ENCODE data around the gene HNRNPU.
A peak's percentile ranks its signal among the peaks of the same experiment; 100 is the strongest.
"Not testable (repeated sequence)": the region's sequence is repeated elsewhere in the genome, so short reads cannot be mapped to it uniquely, and the experiment has no call there.

Gene HNRNPU

DNA sequence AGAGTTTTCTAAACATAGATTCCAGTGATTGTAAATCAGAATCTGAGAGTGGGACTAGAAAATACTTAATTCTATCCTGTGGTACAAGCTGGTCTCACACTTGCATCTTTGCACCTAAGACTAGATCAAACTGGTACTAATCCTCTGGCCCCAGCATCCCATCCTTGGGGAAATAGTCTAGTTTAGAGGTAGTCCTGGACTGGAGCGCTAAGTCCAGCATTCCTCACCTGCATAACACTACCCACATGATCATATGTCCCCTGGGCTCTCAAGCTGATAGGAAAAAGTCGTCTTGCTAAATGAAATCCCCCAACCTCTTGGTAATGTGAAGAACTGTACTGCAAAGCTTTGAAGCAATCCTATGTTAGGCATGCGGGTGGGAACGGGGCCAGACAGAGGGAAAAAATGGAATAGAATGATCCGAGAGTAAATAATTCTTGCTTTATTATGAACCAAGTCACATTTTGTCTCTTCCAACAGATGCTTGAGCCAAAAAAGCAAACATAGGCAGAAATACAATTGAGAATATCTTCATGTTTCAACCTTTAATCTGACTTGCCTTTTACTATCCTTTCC lies 24.0 kb downstream of the HNRNPU start:
- DNase-seq (ENCODE audit: low read depth) = no peak

DNA sequence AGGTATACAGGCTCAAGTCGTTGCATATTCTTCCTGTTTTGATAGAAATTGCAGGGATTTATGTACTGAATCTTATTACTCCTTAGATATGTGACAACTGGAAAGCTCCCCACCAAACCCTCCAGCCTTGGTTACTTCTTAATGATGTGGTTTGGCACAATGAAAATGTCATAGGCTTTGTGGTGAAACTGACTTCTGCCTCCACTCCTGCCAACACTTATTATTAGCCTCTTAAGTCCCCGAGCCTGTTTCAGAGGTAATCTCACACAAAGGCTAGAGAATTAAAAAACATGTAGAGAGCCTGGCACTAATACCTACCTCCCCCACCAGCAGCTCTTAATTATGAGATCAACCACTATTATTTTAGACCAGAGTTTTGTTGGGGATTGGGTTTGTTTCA lies 24.7 kb downstream of the HNRNPU start:
- DNase-seq (ENCODE audit: low read depth) = no peak

DNA sequence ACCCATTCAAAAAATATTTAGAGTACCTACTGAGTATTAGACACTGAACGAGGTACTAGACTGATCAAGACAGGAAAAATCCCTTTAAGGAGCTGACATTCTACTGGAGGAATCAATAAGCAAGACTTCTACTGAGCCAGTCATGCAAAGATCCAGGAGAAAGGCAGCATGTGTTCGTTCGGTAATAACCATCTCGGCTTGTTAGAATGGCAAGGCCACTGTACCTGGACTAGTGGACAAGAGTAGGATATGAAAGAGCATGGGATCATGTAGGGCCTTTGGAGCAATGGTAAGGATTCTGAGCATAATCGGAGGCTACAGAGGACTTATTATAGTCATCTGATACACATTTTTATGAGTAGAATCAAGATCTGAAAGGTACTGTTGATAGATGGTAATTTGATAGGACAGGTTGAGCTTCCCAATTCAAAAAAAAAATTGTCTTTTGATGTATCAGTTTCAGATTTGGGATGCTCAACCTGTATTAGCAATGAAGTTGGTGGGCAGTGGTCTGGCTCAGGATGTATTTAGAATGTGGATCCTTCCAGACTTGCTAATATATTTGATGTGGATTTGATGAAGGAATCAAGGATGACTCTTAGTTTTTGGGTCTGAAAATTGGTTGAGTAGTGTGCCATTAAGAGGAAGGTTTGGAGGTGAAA lies 26.6 kb downstream of the HNRNPU start:
- no peak for DNase-seq (ENCODE audit: low read depth)

DNA sequence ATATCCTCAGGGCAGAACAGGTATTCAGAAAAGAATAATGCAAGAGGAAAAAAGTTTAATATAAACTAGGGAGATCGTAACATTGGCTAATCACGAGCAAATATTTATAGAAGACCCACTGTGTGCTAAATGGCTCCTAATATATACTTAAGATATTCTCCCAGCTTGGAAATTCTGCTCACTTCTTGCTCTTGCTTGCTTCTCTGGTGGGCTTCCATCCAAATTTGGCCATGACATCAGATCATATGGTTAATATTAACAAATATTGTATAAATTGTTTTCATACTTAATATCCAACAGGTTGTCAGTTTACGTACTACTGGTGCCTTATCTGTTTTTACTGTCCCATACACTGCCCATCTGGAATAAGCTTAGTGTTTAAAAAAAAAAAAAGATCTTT lies 27.8 kb downstream of the HNRNPU start:
- no peak for DNase-seq (ENCODE audit: low read depth)

DNA sequence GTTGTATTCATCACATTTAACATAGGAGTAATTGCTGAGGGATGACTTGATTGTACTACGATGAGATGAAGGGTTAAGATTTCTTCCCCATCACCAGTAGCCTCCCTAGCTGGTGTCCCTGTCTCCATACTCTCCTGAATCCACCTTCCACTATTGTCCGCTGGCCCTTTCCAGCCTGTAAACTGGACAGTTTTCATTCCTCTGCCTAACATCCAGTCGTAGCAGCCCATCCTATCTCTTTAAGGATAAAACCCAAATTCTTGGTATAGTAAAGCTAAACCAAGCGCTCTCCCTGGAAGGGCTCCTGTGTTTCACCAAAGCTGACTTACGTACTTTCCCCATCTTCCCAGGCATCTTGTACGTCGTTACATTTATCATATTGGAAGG lies 28.2 kb downstream of the HNRNPU start:
- peak; percentile 32 for DNase-seq (ENCODE audit: low read depth)

DNA sequence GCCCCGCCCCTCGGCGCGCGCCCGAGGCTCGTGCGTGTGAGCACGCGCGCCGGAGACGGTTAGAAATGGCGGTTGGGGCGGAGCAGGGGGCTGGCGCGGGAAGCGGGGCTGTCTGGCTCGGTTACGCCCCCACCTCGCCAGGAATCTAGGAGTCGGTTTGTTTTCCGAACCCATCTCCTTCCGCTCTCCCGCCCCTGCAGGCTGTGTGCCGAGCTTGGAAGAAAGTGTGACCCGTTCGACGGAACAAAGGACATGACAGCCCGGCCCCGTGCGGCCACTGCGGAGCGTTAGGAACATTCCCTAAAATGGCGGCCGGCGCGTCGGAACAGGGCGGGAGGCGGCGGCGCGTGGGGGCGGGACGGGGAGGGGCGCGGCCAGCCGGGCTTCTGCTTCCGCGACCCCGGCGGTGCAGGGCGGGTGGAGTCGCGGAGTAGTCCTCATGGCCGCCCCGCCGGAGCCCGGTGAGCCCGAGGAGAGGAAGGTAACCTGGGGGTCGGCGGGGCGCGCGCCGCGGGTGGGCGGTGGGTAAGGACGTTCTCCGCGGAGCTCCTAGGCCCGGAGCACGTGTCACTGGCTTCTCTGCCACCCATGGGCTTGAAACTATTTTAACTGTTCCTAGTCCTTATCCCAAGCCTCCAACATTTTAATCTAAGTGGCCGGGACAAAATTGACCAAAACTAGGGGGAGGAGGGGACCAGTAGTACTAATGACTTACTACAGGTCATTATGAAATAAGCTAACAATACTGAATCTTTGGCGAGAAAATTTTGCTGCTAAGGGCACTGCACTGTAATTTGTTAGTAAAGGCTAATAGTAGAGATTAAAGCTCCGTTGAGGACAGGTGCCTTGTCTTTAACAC lies 28.8 kb downstream of the HNRNPU start, which contains the start of gene COX20:
Gene COX20 (plus strand): TSS at position 383 of the 859 bp plus-strand sequence. CDS start 57 bp downstream, at position 440.
- peak; percentile 76 for DNase-seq (ENCODE audit: low read depth)

DNA sequence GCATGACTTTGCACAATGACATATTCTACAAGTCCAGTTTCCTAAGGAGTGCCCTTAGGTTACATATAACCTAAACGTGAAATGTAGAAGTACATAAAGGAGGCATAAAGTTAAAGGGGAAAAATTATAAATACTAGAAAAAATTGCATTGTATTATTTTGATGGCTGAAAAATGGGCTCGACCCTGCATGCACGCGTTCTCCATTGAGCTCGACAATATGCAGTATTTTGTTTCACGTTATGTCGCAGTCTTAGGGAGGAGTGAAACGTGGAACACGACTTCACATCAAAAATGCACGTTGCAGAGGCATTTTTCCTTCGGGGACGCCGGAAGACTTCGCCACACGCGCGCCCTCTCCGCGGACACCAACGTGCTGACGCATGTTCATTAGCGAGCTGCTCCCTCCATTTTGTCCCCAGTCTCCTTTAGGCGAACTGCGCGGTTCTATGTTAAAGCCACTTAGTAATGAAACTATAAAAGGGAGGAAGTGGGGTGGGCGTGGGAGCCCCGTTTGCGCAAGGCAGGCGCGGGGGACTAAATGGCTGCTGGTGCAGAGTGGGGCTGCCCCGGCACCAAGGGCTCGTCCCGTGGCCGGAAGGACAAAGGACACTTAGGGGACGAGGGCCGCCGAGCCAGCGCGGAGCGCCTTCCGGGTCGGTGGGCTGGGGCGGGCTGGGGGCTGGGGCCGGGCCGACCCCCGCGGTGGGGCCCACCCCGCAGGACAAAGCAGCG lies 29.6 kb downstream of the HNRNPU start:
- peak; percentile 84 for DNase-seq (ENCODE audit: low read depth)

DNA sequence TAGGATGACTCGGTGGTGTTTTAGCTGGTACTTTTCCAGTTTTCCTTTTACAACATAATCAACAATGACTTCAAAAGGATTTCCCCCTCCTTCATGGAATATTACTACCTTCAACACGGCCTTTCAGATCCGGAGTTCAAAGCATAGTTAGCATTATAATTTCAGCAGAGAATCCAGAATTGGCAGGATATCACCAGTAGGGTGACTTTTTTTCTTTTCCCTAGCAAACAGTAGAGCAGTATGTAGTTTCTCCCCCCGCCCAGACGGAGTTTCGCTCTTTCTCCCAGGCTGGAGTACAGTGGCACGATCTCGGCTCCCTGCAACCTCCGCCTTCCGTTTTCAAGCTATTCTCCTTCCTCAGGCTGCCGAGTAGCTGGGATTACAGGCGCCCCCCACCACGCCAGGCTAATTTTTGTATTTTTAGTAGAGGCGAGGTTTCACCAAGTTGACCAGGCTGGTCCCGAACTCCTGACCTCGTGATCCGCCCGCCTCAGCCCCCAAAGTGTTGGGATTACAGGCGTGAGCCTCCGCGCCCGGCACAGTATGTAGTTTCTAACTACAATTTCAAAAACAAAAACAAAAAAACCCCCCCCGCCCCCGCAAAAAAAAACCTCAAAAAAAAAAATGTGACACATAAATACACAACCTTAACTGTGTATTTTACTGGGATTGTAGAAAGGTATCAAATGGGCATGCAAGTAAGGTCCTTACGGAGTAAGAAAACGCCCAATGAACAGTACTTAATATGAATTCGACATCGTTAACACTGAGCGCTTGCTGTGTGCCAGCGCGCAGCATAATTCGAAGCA lies 30.4 kb downstream of the HNRNPU start:
- DNase-seq (ENCODE audit: low read depth) = no peak

DNA sequence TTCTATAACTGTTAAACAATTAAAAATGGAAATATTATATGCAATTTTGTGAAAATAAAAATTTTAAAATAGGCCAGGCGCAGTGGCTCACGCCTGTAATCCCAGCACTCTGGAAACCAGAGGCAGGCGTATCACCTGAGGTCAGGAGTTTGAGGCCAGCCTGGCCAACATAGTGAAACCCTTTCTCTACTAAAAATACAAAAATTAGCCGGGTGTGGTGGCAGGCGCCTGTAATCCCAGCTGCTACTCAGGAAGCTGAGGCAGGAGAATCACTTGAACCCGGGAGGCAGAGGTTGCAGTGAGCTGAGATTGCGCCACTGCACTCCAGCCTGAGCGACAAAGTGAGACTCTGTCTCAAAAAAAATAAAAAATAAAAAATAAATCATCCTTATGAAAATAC lies 31.1 kb downstream of the HNRNPU start:
- not testable (repeated sequence) for DNase-seq (ENCODE audit: low read depth)

DNA sequence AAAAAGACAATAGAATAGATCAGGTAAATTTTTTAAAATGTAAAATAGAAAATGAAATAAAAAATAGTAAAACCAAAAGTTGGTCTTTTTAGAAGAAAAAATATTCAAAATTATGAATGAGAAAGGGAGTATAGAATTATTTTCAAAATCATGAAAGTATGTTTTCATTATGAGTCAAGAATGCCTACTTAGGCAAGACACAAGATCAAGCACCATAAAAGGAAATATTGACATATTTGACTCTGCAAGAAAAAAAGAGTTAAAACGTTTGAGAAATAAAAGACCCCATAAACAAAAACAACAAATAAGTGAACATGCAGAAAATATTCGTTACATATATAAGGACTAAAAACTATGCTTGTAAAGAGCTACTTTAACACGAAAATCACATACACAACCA lies 33.7 kb downstream of the HNRNPU start:
- no peak for DNase-seq (ENCODE audit: low read depth)

DNA sequence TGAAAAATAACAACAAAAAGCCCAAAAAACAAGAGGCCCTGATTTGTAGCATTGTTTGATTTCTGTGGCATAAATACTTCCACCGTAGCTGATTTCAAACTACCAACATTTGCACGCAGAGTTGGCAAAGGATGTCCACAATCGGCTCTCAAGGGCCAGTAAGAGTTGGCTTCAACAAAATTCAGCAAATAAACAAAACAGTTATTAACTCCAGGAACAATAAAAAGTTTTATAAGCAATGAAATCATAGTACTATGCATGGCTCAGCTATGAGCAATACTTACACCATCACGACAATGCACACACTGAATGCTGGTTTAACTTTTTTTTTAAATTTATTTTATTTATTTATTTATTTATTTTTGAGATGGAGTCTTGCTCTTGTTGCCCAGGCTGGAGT lies 37.6 kb downstream of the HNRNPU start:
- DNase-seq (ENCODE audit: low read depth) = no peak

DNA sequence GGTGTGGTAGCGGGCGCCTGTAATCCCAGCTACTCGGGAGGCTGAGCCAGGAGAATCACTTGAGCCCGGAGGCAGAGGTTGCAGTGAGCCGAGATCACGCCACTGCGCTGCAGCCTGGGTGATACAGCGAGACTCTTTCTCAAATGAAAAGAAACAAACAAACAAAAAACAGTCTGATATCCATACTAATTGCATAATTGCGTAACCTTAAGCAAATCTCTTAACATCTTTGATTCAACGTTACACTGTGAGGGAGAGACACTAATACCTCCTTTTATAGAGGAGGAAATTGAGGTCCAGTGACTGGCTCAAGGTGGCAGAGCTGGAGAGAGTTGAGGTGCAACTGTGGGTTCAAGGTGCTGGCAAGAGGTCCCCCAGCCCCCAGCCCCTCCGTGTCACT lies 41.5 kb downstream of the HNRNPU start:
- DNase-seq (ENCODE audit: low read depth) = no peak

DNA sequence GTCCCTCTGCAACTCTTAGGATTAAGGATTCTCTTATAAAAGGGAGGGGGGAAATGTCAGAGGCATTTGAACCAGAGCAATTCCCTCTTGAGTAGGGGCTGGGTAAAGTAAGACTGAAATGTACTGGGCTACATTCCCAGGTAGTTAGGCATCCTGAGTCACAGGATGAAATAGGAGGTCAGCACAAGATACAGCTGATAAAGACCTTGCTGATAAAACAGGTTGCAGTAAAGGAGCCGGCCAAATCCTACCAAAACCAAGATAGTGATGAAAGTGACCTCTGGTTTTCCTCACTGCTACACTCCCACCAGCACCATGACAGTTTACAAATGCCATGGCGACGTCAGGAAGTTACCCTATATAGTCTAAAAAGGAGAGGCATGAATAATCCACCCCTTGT lies 43.2 kb downstream of the HNRNPU start:
- DNase-seq (ENCODE audit: low read depth) = no peak

DNA sequence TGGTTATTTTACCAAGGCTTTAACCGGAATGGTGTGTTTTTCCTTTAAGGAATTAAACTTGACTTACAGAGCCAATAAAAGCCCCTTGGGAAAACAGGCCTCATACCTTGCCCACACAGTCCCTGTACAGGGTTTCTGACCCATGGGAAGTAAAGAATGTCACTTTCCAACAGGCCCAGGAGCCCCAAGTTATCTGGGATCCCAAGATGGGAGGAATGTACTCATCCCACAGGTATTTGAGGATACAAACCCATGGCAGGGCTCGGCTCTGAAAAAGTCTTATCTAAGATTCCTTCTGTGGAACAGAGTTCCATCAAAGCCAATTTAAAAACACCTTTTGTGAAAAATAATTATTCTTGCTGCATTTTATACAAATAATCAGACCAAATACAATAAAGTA lies 44.2 kb downstream of the HNRNPU start:
- DNase-seq (ENCODE audit: low read depth) = no peak

DNA sequence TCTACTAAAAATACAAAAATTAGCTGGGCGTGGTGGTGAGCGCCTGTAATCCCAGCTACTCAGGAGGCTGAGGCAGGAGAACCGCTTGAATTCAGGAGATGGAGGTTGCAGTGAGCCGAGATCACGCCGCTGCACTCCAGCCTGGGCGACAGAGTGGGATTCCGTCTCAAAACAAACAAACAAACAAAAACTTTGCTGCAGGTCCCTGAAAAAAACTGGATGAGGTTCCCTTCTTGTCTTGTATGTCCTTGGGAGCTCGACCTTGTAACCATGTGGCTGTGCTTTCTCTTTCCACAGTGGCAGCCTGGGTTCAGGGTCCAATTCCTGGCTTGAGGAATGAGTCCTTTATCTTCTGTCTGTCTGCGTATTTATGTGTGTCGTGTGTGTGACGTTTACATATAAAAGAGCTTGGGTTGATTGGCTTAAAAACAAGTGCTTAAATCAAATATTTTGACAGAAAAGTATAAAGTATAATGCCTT lies 46.9 kb downstream of the HNRNPU start:
- DNase-seq (ENCODE audit: low read depth) = no peak

DNA sequence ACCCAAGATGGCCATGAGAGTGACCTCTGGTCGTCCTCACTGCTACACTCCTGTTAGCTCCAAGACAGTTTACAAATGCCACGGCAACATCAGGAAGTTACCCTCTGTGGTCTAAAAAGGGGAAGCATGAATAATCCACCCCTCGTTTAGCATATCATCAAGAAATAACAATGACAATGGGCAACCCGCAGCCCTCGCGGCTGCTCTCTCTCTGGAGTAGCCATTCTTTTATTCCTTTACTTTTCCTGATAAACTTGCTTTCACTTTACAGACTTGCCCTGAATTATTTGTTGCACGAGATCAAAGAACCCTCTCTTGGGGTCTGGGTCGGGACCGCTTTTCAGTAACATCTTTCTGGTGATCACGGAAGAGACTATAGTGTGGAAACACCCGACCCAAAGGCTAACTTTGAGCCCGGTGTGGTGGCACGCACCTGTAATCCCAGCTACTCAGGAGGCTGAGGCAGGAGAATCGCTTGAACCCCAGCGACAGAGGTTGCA lies 48.7 kb downstream of the HNRNPU start:
- no peak for DNase-seq (ENCODE audit: low read depth)

DNA sequence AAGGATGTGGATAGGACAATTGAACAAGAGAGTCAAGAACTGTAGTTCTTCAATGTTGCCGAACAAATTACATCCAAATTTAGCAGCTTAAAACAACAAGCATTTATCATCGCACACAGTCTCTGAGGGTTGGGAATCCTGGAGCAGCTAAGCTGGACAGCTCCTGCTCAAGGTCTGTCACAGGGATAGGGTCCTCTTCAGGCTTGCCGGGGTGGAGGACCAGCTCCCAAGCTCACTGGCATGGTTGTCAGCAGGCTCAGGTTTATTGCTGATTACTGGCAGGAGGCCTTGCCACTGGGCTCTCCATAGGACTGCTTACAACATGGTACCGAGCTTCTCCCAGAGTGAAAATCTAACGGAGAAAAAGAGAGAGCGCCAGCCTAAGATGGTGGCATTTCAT lies 51.0 kb downstream of the HNRNPU start:
- no peak for DNase-seq (ENCODE audit: low read depth)

DNA sequence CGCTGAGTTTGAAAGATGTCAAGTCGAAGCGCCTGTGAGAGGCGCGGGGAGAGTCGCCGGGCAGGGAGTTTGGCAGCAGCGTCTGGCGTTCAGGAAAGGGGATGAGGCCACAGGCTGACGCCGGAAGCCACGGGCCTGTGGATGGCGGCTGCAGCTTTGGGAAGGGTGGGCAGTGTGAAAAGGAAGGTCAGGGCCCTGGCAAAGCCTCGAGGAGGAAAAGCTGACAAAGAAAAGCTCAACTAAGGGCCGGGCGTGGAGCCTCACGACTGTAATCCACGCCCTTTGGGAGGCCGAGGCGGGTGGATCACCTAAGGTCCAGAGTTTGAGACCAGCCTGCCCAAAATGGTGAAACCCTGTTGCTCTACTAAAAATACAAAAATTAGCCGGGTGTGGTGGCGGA lies 54.1 kb downstream of the HNRNPU start:
- DNase-seq (ENCODE audit: low read depth) = no peak

DNA sequence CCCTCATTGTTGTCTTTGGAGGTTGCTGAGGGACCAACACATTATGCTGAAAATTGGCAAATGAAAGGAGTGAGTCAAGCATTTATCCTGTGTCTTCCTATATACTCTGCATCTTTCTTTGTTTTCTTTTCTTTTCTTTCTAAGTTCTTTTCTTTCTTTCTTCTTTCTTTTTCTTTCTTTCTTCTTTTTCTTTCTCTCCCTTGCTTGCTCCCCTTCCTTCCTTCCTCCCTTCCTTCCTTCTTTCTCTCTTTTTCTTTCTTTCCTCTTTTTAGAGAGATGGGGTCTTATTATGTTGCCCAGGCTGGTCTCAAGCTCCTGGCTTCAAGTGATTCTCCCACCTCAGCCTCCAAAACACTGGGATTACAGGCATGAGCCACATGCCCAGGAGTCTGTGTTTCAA lies 57.2 kb downstream of the HNRNPU start:
- DNase-seq (ENCODE audit: low read depth) = no peak

DNA sequence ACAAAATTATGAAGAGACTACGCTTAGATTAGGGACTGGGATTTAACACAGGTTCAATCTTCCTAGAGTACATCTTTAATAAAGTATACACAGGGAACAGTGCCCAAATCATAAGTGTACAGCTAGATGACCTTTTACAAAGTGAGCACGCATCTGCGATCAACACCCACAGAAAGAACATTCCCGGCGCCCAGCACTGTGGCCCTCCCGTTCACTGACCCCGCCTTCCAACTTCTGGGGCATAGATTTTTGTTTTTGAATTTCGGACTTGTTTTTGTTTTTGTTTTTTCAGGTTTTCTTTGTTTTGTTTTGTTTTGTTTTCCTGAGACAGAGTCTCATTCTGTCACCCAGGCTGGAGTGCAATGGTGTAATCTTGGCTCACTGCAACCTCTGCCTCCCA lies 59.5 kb downstream of the HNRNPU start:
- no peak for DNase-seq (ENCODE audit: low read depth)

DNA sequence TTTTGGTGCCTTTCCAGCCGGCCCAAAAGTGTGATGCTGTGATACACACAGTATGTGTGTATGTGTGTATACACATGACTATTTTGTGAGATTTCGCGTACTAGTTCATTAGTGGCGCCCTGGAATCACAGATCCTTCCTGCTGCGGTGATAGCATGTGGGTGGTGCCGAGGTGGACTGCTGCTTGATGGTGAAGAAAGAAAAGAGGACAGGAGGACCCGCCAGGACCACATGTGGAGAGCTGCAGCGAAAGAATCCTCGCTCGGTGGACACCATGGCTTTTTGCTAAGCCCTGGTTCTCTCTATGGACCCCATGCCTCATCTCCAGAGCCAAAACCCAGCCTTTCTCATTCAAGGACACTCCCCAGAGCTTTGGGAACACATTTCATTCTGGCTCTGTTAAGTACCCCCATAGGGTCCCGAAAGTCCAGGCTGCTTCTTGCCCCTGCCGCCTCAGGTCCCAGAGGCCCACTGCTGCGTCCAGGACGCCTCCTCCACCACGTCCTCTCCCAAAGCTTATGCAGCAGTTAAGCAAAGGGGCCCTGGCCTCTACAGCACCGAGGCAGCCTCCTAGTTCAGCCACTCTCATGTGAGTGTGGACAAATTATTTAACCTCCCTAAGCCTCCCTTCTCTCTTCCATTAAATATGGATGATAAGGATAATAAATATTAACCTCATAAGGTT lies 61.6 kb downstream of the HNRNPU start:
- DNase-seq (ENCODE audit: low read depth) = no peak

All from HS-5 (cell line).